Measurements from ENCODE around the gene RAN. TPM values are rescaled to one million over a fixed set of nuclear protein-coding genes. Genes with fewer than 3 reads are reported as not detected.

RAN gene
- total and polyA plus RNA-seq, 2 experiments from 2014 or later = 260 to 785 TPM

GRCh38 chr12:130835011-130835410 is 36.9 kb upstream of the RAN start:
- no peaks in the 10 kb centered on the region for H3K9me3 ChIP-seq (ENCODE audit: low read depth)
- H3K27me3 ChIP-seq = no peaks in the 10 kb centered on the region
- H3K4me3 ChIP-seq = no peak overlapping the region
- DNase-seq (ENCODE audit: low read depth in 1 of 2, low spot score in 1 of 2) = no peak
- no peak for TF ChIP-seq CTCF (IDR thresholded peaks at IDR 0.05; ENCODE audit: low read depth, low read length)
- no peak overlapping the region for H3K27ac ChIP-seq
- no peaks in the 10 kb centered on the region for H3K4me1 ChIP-seq (ENCODE audit: low read depth)
- H3K36me3 ChIP-seq = no peaks in the 10 kb centered on the region

DNA sequence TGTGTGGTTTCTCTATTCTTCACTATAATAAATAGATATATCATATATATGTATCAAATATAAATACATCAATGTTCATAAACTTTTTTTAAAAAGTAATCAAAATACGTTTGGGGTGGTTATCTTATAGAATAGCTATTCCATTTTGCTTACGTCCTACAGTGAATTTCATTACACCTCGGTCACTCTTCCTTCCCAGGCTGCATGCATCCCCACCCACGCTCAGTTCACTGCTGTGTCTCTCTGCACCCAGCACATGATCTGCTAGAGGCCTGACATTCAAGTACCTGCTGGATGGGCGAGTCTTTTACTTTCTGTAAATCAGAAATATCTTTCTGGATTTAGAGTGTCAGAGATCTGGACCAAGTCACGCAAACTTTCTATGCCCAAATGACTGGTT is 36.4 kb upstream of the RAN start:
- H3K27me3 ChIP-seq = no peaks in the 10 kb centered on the region
- no peak for DNase-seq (ENCODE audit: low read depth in 1 of 2, low spot score in 1 of 2)
- H3K27ac ChIP-seq = no peak overlapping the region
- no peaks in the 10 kb centered on the region for H3K36me3 ChIP-seq
- no peak overlapping the region for H3K4me3 ChIP-seq
- no peak for TF ChIP-seq CTCF (IDR thresholded peaks at IDR 0.05; ENCODE audit: low read depth, low read length)
- H3K4me1 ChIP-seq (ENCODE audit: low read depth) = no peaks in the 10 kb centered on the region
- no peaks in the 10 kb centered on the region for H3K9me3 ChIP-seq (ENCODE audit: low read depth)

GRCh38 chr12:130838284-130838950 is 33.4 kb upstream of the RAN start:
- peak; percentile 24 to 56 for DNase-seq (ENCODE audit: low read depth in 1 of 2, low spot score in 1 of 2)
- Histone ChIP-seq H3K9me3 (ENCODE audit: low read depth) (no peaks in the 10 kb centered on the region), H3K4me1 (ENCODE audit: low read depth) (no peaks in the 10 kb centered on the region), H3K36me3 (no peaks in the 10 kb centered on the region), H3K27me3 (no peaks in the 10 kb centered on the region), H3K27ac (no peak overlapping the region), H3K4me3 (peak overlapping the region; percentile 81)
- TF ChIP-seq CTCF (IDR thresholded peaks at IDR 0.05; ENCODE audit: low read depth, low read length) = no peak

DNA sequence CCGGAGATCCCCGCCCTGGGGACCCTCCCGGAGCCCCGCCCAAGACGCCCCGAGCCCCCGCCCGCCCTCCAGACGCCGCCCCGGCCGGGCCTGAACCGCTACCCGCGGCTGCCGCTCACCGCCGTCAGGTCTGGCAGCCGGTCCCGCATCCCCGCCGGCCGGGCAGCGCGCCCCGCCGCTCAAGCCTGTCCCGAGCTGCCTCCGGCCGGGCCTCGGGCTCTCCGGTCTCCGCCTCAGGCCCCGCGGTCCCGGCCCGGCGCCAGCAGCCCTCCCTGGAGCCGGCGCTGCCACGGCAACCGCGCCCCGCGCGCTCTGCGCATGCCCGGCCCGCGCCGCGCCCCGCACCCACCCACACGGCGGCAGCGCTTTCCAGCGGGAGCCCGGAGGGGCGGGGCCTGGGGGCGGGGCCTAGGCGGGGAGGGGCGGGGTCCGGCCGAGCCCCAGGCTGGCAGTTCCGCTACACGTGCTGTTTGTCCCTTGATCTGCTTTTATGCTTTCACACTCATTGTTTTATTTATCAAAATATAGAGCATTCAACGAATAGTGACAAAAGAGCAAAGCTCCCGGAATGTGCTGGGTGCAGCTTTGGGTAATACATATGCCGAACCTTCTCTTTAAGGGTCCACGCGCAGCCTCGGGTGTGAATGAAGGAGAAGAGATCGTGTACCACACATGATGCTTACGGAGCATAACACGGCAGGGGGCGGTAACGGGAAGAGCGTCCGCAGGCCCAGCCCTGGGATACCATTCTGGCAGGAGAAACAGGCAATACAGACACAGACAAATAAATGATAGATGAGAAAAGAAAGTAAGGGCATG is 32.7 kb upstream of the RAN start, which contains the start of gene STX2:
Gene STX2, minus strand, starts transcription at position 300 of the 819 bp plus-strand sequence. Its CDS starts 151 bp downstream, at position 149.
- peak; percentile 85 to 89 for DNase-seq (ENCODE audit: low read depth in 1 of 2, low spot score in 1 of 2)
- Histone ChIP-seq H3K27me3 (no peaks in the 10 kb centered on the region), H3K27ac (no peak within 1 kb of the TSS), H3K4me3 (peak within 1 kb of the TSS; percentile 81), H3K9me3 (ENCODE audit: low read depth) (no peaks in the 10 kb centered on the region), H3K4me1 (ENCODE audit: low read depth) (no peaks in the 10 kb centered on the region), H3K36me3 (no peaks in the 10 kb centered on the region)
- peak; percentile 52 for TF ChIP-seq CTCF (IDR thresholded peaks at IDR 0.05; ENCODE audit: low read depth, low read length)

DNA sequence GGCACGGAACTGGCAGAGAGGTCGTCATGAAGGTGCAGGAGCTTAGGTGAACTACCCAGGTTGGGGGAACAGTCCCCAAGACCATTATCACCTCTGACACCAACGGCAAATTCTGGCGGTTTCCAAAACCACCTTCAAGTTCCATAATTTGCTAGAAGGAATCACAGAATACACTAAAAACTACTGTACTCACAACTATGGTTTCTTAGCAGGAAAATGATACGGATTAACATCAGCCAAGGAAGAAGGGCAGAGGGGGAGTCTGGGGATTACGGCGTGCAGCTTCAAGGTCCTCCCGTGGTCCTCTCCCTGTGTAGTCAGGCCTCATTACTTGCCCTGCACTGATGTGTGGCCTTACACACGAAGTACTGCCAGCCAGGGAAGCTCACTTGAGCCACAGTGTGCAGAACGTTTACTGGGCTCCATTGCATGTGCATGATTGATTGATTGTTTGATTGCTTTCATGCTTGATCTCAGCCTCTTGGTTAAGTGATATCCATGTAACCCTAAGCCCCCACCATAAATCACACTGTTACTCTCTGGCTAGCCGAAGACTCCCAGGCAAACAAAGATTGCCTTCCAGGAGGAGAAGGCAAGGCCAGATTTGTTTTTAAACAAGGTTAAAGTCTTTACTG is 32.0 kb upstream of the RAN start:
- no peak overlapping the region for H3K27ac ChIP-seq
- no peaks in the 10 kb centered on the region for H3K4me1 ChIP-seq (ENCODE audit: low read depth)
- H3K9me3 ChIP-seq (ENCODE audit: low read depth) = no peaks in the 10 kb centered on the region
- no peak overlapping the region for H3K4me3 ChIP-seq
- no peak for TF ChIP-seq CTCF (IDR thresholded peaks at IDR 0.05; ENCODE audit: low read depth, low read length)
- H3K36me3 ChIP-seq = no peaks in the 10 kb centered on the region
- no peaks in the 10 kb centered on the region for H3K27me3 ChIP-seq
- no peak for DNase-seq (ENCODE audit: low read depth in 1 of 2, low spot score in 1 of 2)

Data from cardiac muscle cell (in vitro differentiated cells and primary cell).